Smooth muscle cell (in vitro differentiated cells): Measurements from ENCODE around the gene PTGES. TPM values are rescaled to one million over a fixed set of nuclear protein-coding genes. Genes with fewer than 3 reads are reported as not detected.

ENCODE experiments used
- DNase-seq: peaks from one replicate; lab custom pipeline; 2025; ENCODE audit not compliant: unreplicated experiment; lab: John Stamatoyannopoulos, UW
- H2AFZ ChIP-seq: fragments of 200-600 bp; sonication (generic); 2 replicates; pipeline ENCODE4 v1.6.0; 2016; ENCODE audit warnings: antibody characterized with exemption, low read depth, mild to moderate bottlenecking
- H3F3A ChIP-seq: fragments of 200-600 bp; sonication (generic); 2 replicates; pipeline ENCODE4 v1.6.0; 2017; ENCODE audit warnings: antibody characterized with exemption, low read depth
- H3K27ac ChIP-seq: fragments of 200-600 bp; sonication (generic); 2 replicates; pipeline ENCODE4 v1.5.1; 2016; ENCODE audit warnings: low read depth, mild to moderate bottlenecking
- H3K27me3 ChIP-seq: fragments of 200-600 bp; sonication (generic); 2 replicates; pipeline ENCODE4 v1.6.1; 2016; ENCODE audit warnings: low read depth, mild to moderate bottlenecking
- H3K36me3 ChIP-seq: fragments of 200-600 bp; sonication (generic); 2 replicates; pipeline ENCODE4 v1.5.1; 2016; ENCODE audit warnings: low read depth
- H3K4me1 ChIP-seq: fragments of 200-600 bp; sonication (generic); 2 replicates; pipeline ENCODE4 v1.5.1; 2016; ENCODE audit warnings: low read depth
- H3K4me2 ChIP-seq: fragments of 200-600 bp; sonication (generic); 2 replicates; pipeline ENCODE4 v1.6.0; 2016; ENCODE audit warnings: mild to moderate bottlenecking
- H3K4me3 ChIP-seq: fragments of 200-600 bp; sonication (generic); 2 replicates; pipeline ENCODE4 v1.5.1; 2016; ENCODE audit warnings: mild to moderate bottlenecking
- H3K79me2 ChIP-seq: fragments of 200-600 bp; sonication (generic); 2 replicates; pipeline ENCODE4 v1.6.0; 2016; ENCODE audit warnings: low read depth, mild to moderate bottlenecking
- H3K9ac ChIP-seq: fragments of 200-600 bp; sonication (generic); 2 replicates; pipeline ENCODE4 v1.6.0; 2016; ENCODE audit warnings: low read depth
- H3K9me3 ChIP-seq: fragments of 200-600 bp; sonication (generic); replicated peaks from 2 replicates; pipeline ENCODE4 v1.5.1; 2016; ENCODE audit warnings: low read depth
- H4K20me1 ChIP-seq: fragments of 200-600 bp; sonication (generic); 2 replicates; pipeline ENCODE4 v1.6.0; 2016; ENCODE audit warnings: low read depth
- CTCF ChIP-seq: fragments of 200-600 bp; sonication (generic); IDR thresholded peaks from 2 replicates; pipeline ENCODE4 v1.5.1; 2017; ENCODE audit warnings: borderline replicate concordance, mild to moderate bottlenecking, antibody characterized with exemption; ENCODE audit not compliant: insufficient read depth, poor library complexity, severe bottlenecking
- WGBS: methylation state at CpG from one replicate; pipeline ENCODE4 v1.1.7; 2016; ENCODE audit warnings: low lambda C conversion rate; 5-methylcytosine and 5-hydroxymethylcytosine counted together
- polyA plus RNA-seq: library from polyadenylated mRNA; unstranded; fragments of >200 nt; fragmentation: Nextera tagmentation; extraction: Ambion mirVana; gene quantifications from 2 replicates; pipeline ENCODE4 v1.2.1, GENCODE V29; 2016
- total RNA-seq: library from RNA; depleted of rRNA; stranded (reverse); fragments of >200 nt; gene quantifications from 2 replicates; pipeline ENCODE4 v1.2.3, GENCODE V29; 2014

Gene PTGES
- total and polyA plus RNA-seq, 2 experiments from 2014 or later = 49.5 to 69.6 TPM

DNA sequence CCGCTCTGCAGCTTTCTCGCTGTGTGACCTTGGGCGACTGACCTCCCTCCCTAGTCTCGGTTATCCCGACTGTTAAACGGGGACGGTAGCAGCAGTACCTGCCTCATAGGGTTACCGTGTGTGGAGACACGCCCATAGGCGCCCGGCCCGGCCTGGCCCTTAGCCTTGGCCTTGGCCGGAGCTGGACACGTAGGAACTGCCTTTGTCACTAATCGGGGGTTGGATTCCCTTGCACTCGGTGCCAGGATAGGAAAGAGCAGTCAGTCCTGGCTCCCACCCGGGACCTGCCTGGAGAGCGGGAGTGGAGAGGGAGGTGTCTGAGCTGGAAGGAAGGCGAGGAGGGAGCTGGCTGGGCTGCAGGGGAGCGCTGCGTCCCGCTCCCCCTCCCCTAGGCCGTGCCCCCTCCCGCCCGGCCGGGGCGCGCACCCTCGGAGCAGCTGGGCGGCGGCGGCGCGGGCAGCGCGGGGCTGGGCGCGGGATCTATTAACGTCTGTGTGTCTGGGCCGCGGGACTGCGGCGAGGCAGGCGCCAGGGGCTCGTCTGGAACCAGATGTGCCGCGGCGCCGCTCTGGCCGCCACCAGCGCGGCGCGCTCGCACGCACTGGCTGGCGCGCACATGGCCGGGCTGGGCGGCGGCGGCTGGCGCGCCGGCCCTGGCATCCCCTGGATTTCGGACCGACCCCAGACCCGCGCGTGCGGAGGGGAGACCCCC is 55.7 kb downstream of the PTGES start:
- H2AFZ ChIP-seq = no peak overlapping the region
- 16% methylated on average over 19 of the region's 71 CpGs for WGBS
- H3K9ac ChIP-seq = peak overlapping the region; percentile 92
- no peak for TF ChIP-seq CTCF
- peak overlapping the region; percentile 98 for H3K27ac ChIP-seq
- H3K79me2 ChIP-seq = peaks cover 19% of the 10 kb centered on the region
- H3F3A ChIP-seq = peaks cover 22% of the 10 kb centered on the region
- H3K4me1 ChIP-seq = peaks cover 12% of the 10 kb centered on the region
- DNase-seq = peak; percentile 68
- H3K4me2 ChIP-seq = peak overlapping the region; percentile 90
- H3K36me3 ChIP-seq = peaks cover 4% of the 10 kb centered on the region
- H3K9me3 ChIP-seq = no peaks in the 10 kb centered on the region
- no peaks in the 10 kb centered on the region for H3K27me3 ChIP-seq
- peak overlapping the region; percentile 42 for H3K4me3 ChIP-seq
- H4K20me1 ChIP-seq = no peaks in the 10 kb centered on the region

DNA sequence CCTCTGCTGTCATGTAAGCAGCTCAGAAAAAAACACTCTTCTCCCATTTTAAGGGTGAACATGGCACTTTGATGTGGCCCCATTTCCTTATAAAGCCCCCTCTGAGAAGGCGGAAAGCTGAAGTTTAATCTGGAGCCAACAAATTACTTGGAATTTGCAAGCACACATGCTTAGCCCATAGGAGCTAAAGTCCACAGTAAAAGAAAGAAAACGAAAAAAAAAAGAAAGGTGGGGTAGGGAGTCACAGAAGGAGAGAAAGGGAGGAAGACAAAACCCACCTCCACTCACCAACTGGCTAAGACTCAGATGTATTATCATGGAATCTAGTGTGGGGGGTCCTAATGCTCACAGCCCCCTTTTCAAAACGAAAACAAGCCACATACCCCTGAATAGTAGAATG is 57.0 kb downstream of the PTGES start:
- Histone ChIP-seq H3K79me2 (peaks cover 31% of the 10 kb centered on the region), H3K4me2 (no peak overlapping the region), H3K9ac (no peak overlapping the region), H2AFZ (no peak overlapping the region), H3K27me3 (no peaks in the 10 kb centered on the region), H3K4me1 (peaks cover 12% of the 10 kb centered on the region), H3K27ac (peak overlapping the region; percentile 98), H3F3A (peaks cover 14% of the 10 kb centered on the region), H3K9me3 (no peaks in the 10 kb centered on the region), H4K20me1 (no peaks in the 10 kb centered on the region), H3K36me3 (peaks cover 4% of the 10 kb centered on the region), H3K4me3 (no peak overlapping the region)
- no peak for DNase-seq
- 79% methylated on average over 3 of the region's 3 CpGs for WGBS
- no peak for TF ChIP-seq CTCF

- Histone ChIP-seq H3K27me3 (no peaks in the 10 kb centered on the region), H3K79me2 (peaks cover 47% of the 10 kb centered on the region), H3K4me2 (peak overlapping the region; percentile 47), H3K9me3 (no peaks in the 10 kb centered on the region), H3F3A (peaks cover 14% of the 10 kb centered on the region), H2AFZ (no peak overlapping the region), H3K27ac (peak overlapping the region; percentile 98), H3K4me1 (peaks cover 12% of the 10 kb centered on the region), H3K36me3 (peaks cover 4% of the 10 kb centered on the region), H3K9ac (no peak overlapping the region), H3K4me3 (no peak overlapping the region), H4K20me1 (peaks cover 4% of the 10 kb centered on the region)
- WGBS = 48% methylated on average over 11 of the region's 11 CpGs
- TF ChIP-seq CTCF = no peak
- no peak for DNase-seq
These were observed 58.6 kb downstream of the PTGES start for GRCh38 chr9:129694243-129694646.

GRCh38 chr9:129693741-129694140 is 59.1 kb downstream of the PTGES start:
- Histone ChIP-seq H3K27ac (peak overlapping the region; percentile 98), H3K4me2 (no peak overlapping the region), H3K9ac (no peak overlapping the region), H3F3A (peaks cover 14% of the 10 kb centered on the region), H3K4me3 (no peak overlapping the region), H3K36me3 (peaks cover 4% of the 10 kb centered on the region), H3K4me1 (peaks cover 12% of the 10 kb centered on the region), H3K9me3 (no peaks in the 10 kb centered on the region), H4K20me1 (peaks cover 9% of the 10 kb centered on the region), H2AFZ (no peak overlapping the region), H3K27me3 (no peaks in the 10 kb centered on the region), H3K79me2 (peaks cover 51% of the 10 kb centered on the region)
- no peak for DNase-seq
- no peak for TF ChIP-seq CTCF
- WGBS = 85% methylated on average over 8 of the region's 8 CpGs
